T-helper 2 cell (primary cell): ENCODE results near the gene MUC21.
"Not testable (repeated sequence)": the region's sequence is repeated elsewhere in the genome, so short reads cannot be mapped to it uniquely, and the experiment has no call there.

Experiments
- DNase-seq, 5 experiments: peaks; one replicate each; pipeline versions ENCODE4 v3.0.0 to v3.0.0-alpha.2; 2012 to 2022

MUC21 gene

GRCh38 chr6:31010393-31011060, 27.0 kb downstream of the MUC21 start, which contains the start of gene MUC22:
Gene MUC22 (plus strand): TSS chr6:31010474. CDS start chr6:31010707, 233 bp downstream.
- DNase-seq: no peak

- DNase-seq: no peak
These were observed 27.6 kb downstream of the MUC21 start for GRCh38 chr6:31011153-31011552.

- no peak for DNase-seq
These were observed 33.3 kb downstream of the MUC21 start for GRCh38 chr6:31016659-31017299.

GRCh38 chr6:31017436-31017835, 33.9 kb downstream of the MUC21 start:
- not testable (repeated sequence) for DNase-seq

- no peak for DNase-seq
These were observed 36.5 kb downstream of the MUC21 start for GRCh38 chr6:31020057-31020456.

- not testable (repeated sequence) for DNase-seq
These were observed 37.2 kb downstream of the MUC21 start for GRCh38 chr6:31020631-31021255.

- not testable (repeated sequence) for DNase-seq
These were observed 38.4 kb downstream of the MUC21 start for GRCh38 chr6:31021705-31022531.

- peak in 1 of 5 experiments; percentile 7 for DNase-seq
These were observed 42.1 kb downstream of the MUC21 start for GRCh38 chr6:31025595-31025994.

GRCh38 chr6:31031095-31031494, 47.6 kb downstream of the MUC21 start:
- DNase-seq: no peak

- no peak for DNase-seq
These were observed 49.6 kb downstream of the MUC21 start for GRCh38 chr6:31033075-31033474.

GRCh38 chr6:31035862-31036497, 52.5 kb downstream of the MUC21 start:
- DNase-seq: no peak

GRCh38 chr6:31037169-31037568, 53.7 kb downstream of the MUC21 start:
- no peak for DNase-seq

GRCh38 chr6:31037682-31038081, 54.2 kb downstream of the MUC21 start:
- DNase-seq: no peak

GRCh38 chr6:31038559-31038958, 55.0 kb downstream of the MUC21 start:
- no peak for DNase-seq
